ENCODE measurements around the gene C10orf105.

Gene C10orf105

DNA sequence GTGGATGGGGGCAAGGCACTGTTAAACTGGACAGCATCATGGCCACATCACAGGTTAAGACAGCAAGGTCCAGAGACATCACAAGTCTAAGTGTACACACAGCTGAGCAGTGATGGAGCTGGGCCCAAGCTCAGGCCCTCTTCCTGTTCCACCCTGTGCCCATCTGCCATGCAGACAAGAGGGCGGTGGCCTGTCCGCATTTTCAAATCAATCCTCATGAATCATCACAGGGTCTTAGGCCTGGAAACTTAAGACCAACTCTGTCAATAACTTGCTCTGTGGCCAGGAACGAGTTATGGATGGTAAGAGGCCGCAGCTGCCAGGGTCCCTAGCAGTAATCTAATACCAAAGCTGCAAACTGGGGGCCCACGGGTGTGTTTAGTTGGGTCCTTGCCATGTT is 3.2 kb downstream of the C10orf105 start:
- no peak for DNase-seq (ENCODE audit: low read depth in 2 of 2)

- no peak for DNase-seq (ENCODE audit: low read depth in 2 of 2)
Observed at GRCh38 chr10:71715860-71716259, 3.7 kb downstream of the C10orf105 start.

- no peak for DNase-seq (ENCODE audit: low read depth in 2 of 2)
Observed at GRCh38 chr10:71715026-71715425, 4.6 kb downstream of the C10orf105 start.

GRCh38 chr10:71714592-71714991 is 5.0 kb downstream of the C10orf105 start:
- DNase-seq (ENCODE audit: low read depth in 2 of 2) = no peak

- DNase-seq (ENCODE audit: low read depth in 2 of 2) = no peak
Observed at GRCh38 chr10:71714031-71714410, 5.6 kb downstream of the C10orf105 start.

DNA sequence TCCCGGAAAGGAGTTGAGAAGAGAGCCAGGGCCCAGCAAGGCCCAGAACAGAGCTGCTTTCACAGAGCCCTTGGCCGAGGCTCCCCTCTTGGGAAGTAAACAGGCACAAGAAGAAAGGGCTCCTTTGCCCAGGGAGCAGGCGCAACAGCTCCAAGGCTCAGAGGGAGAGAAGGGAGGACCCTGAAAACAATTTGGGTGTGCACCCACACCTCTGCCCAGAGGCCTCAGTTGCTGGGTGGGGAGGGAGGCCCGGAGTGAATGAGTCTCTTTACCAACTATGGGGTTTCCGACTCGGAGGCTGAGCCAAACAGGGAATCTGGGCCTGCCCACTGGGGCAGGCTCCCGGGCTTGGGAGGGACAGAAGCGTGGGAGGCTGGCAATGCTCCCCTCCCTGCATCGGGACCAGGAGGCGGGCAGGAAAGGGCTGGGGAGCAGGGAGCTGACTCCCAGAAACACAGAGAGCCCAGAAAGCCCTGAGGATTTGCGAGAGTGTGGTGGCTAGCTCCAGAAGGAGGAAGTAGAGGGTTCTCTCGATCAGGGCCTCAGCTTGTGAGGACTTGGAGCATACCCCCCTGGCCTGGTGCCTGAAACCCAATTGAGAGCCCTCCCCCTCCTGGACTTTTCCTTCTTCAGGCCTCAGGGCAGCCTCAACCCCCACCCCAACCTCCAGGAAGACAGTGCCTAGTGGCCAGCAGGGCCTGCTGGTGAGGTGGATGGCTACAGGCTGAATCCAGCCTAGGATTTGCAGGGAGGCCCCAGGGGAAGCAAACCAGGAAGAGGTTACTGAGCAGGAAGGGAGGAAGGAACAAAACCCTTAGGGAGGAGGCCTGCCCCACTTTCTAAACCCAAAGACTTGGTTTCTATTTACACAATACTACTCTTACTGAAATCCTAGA is 6.2 kb downstream of the C10orf105 start:
- DNase-seq (ENCODE audit: low read depth in 2 of 2) = no peak

- no peak for DNase-seq (ENCODE audit: low read depth in 2 of 2)
Observed at GRCh38 chr10:71712572-71713134, 6.9 kb downstream of the C10orf105 start.

- no peak for DNase-seq (ENCODE audit: low read depth in 2 of 2)
Observed at GRCh38 chr10:71712170-71712569, 7.4 kb downstream of the C10orf105 start.

- DNase-seq (ENCODE audit: low read depth in 2 of 2) = no peak
Observed at GRCh38 chr10:71711052-71711623, 8.4 kb downstream of the C10orf105 start.

DNA sequence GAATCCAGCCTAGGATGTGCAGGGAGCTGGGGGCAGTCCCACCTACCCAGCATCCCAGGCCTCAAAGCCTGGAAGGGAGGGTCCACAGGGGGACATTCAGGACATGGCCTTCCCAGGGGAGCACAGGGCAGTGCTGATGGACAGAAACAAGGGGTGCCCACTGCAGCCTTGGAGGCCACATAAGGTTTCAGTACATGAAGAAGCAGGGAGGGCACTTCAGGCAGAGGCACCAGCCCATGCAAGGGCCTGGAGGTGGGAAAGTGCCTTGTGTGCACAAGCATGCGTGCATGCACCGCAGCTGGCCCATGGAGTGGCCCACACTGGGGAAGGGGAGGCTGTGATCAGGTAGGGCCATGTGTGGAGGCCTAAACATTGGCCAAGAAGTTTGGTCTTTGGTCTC is 9.1 kb downstream of the C10orf105 start:
- no peak for DNase-seq (ENCODE audit: low read depth in 2 of 2)

DNA sequence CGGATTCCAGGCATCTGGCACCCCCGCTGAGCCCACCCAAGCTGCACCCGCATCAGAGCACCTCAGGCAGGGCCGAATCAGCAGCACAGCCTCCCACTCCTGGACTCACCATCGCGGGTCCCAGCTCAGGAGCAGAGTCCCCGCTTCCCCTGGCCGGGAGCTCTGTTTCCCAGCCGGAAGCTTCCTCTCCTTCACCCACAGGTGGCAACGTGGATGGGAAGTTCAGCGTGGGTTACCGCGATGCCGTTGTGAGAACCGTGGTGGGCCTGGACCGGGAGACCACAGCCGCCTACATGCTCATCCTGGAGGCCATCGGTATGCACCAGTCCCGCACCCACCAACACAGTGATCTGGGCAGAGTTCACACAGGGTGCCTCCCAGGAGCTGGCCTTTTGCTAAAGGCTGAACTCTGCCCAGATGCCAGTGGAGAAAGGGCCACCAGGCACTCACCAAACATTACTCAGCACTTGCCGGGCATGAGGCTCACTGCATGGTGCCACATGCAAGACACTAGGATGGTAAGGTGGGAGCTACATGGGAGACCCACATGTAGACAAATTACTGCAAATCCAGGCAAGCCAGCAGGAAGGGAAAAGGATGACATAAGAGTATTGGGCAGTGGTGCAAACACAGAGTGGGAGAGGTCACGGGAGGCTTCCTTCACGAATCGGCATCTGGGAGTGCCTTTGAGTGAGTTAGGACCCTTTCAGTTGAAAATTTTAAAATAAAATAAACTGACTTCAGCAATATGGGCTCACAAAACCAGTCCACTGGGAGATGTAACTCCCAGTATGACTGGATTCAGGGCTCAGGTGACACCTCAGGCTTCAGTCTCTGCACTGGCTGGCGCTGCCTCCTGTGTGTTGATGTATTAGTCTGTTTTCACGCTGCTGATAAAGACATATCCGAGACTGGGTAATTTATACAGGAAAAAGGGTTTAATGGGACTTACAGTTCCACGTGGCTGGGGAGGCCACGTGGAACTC is 10.4 kb downstream of the C10orf105 start:
- no peak for DNase-seq (ENCODE audit: low read depth in 2 of 2)

- DNase-seq (ENCODE audit: low read depth in 2 of 2) = peak; percentile 25 to 40
Observed at GRCh38 chr10:71708301-71708703, 11.3 kb downstream of the C10orf105 start.

DNA sequence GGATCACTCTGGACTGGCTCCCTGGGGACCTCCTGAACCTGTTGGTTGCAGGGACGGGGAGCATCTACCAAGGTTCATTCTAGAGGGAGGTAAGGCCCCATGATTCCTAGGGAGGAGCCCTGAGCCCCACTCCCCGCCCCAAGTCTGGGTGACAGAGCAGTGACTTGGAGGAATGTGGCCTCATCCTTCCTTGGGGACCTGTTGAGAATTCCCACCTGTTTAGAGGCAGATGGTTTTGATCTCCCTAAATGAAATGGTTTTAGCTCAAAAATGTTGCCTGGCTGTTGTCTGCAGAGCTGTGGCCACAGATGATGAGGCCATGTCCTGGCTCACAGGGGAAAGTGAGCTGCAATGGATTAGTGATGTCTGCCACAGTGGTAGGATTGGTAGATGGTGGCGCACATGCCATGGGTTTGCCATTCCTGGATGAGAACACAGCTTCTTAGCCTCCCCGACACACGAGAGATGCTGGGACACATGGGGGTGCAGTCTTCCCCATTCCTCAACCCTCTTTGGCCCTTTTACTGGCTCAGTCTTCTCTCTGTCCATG is 12.3 kb downstream of the C10orf105 start:
- DNase-seq (ENCODE audit: low read depth in 2 of 2) = no peak

- no peak for DNase-seq (ENCODE audit: low read depth in 2 of 2)
Observed at GRCh38 chr10:71706216-71707121, 13.1 kb downstream of the C10orf105 start.

- no peak for DNase-seq (ENCODE audit: low read depth in 2 of 2)
Observed at GRCh38 chr10:71705582-71705981, 14.0 kb downstream of the C10orf105 start.

DNA sequence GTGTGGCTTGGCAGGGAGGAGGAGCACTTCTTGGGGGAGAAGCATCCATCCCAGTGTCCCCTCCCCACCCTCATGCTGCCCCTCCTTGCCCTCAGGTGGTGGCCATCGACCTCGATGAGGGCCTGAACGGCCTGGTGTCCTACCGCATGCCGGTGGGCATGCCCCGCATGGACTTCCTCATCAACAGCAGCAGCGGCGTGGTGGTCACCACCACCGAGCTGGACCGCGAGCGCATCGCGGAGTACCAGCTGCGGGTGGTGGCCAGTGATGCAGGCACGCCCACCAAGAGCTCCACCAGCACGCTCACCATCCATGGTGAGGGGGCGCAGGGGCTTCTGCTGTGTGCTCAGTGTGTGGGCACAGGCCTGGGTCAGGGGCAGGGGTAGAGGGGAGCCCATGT is 14.8 kb downstream of the C10orf105 start:
- no peak for DNase-seq (ENCODE audit: low read depth in 2 of 2)

- DNase-seq (ENCODE audit: low read depth in 2 of 2) = no peak
Observed at GRCh38 chr10:71703577-71703976, 16.0 kb downstream of the C10orf105 start.

DNA sequence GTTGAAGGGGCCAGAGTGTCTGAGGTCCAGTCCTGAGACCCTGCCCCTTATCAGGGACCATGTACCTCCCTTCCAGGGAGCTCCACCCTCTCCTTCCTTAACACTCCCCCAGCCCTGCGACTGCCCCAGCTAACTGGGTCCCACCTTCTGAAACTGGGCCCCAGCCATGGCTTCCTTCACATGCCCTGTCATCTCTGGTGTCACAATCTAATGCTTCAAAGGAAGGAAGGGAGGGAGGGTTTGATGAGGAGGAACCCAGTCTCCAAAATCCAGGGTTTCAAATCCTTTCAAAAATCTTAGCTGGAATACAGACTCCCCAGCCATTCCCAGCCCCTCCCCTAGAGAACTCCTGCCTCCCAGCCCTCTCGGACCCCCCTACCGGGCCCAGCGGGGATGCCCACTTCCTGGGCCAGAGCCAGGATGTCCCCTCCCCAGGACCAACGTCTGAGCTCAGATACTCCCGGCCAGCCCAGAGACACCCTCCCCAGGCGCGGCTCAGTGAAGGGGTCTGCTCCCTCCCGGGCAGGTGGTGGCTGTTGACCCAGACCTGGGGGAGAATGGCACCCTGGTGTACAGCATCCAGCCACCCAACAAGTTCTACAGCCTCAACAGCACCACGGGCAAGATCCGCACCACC is 18.0 kb downstream of the C10orf105 start:
- DNase-seq (ENCODE audit: low read depth in 2 of 2) = no peak

GRCh38 chr10:71700731-71701368 is 18.7 kb downstream of the C10orf105 start:
- DNase-seq (ENCODE audit: low read depth in 2 of 2) = no peak

Measured in stimulated activated CD8-positive, alpha-beta memory T cell treated with anti-CD3 and anti-CD28 coated beads, Interleukin-7, amount 100 ng/mL, for 1 hour (primary cell).